Mesothelial cell of epicardium (in vitro differentiated cells): ENCODE data around the gene NHP2. TPM values are rescaled to one million over a fixed set of nuclear protein-coding genes. Genes with fewer than 3 reads are reported as not detected.

Source experiments
- DNase-seq, 2 experiments: peaks; one replicate each; pipeline ENCODE4 v3.0.0; 2021; ENCODE audit warnings: low spot score in 2 of 2; ENCODE audit not compliant: unreplicated experiment in 2 of 2
- H3K27ac Mint-ChIP-seq: 2 replicates; pipeline ENCODE4 v1.8.0; 2021; ENCODE audit warnings: mixed read lengths
- H3K27me3 Mint-ChIP-seq: 2 replicates; pipeline ENCODE4 v1.8.0; 2021; ENCODE audit warnings: low read depth, mixed read lengths
- H3K36me3 Mint-ChIP-seq: 2 replicates; pipeline ENCODE4 v1.8.0; 2021; ENCODE audit warnings: mixed read lengths
- H3K4me1 Mint-ChIP-seq: 2 replicates; pipeline ENCODE4 v1.8.0; 2021; ENCODE audit warnings: mixed read lengths
- H3K4me3 Mint-ChIP-seq: 2 replicates; pipeline ENCODE4 v1.8.0; 2021; ENCODE audit warnings: mild to moderate bottlenecking, moderate library complexity, mixed read lengths
- H3K9me3 Mint-ChIP-seq: 2 replicates; pipeline ENCODE4 v1.8.0; 2021; ENCODE audit warnings: mixed read lengths
- total RNA-seq: library from RNA; stranded (reverse); gene quantifications from 3 replicates; pipeline ENCODE4 v1.2.1, GENCODE V29; 2021
- TF ChIP-seq, protein P1 (sequence below): fragments of 200-600 bp; sonication (generic); IDR thresholded peaks from one replicate; pipeline ENCODE4 v1.5.0; 2021; ENCODE audit warnings: antibody characterized with exemption; ENCODE audit not compliant: unreplicated experiment

NHP2 gene
- total RNA-seq, 1 donor from 2014 or later = 116 TPM

DNA sequence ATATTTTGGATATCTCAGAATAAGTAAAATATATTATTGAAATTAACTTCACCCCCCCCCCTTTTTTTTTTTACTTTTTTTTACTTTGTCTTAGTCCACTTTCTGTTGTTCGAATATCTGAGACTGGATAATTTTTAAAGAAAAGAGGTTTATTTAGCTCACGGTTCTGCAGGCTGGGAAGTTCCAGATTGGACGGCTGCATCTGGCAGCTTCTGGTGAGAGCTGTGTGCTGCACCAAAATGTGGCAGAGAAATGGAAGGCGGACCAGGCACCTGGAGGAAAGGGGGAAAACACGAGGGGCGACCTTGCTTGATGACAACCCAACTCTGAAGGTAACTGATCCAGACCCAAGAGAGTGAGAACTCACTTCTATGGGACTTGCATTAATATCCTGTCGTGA, 39.1 kb upstream of the NHP2 start:
- Mint-ChIP-seq H3K9me3 (peaks cover 7% of the 10 kb centered on the region), H3K4me3 (no peak overlapping the region), H3K27ac (no peak overlapping the region), H3K4me1 (no peaks in the 10 kb centered on the region), H3K36me3 (peaks cover 2% of the 10 kb centered on the region), H3K27me3 (peaks cover 14% of the 10 kb centered on the region)
- TF ChIP-seq, protein P1, sequence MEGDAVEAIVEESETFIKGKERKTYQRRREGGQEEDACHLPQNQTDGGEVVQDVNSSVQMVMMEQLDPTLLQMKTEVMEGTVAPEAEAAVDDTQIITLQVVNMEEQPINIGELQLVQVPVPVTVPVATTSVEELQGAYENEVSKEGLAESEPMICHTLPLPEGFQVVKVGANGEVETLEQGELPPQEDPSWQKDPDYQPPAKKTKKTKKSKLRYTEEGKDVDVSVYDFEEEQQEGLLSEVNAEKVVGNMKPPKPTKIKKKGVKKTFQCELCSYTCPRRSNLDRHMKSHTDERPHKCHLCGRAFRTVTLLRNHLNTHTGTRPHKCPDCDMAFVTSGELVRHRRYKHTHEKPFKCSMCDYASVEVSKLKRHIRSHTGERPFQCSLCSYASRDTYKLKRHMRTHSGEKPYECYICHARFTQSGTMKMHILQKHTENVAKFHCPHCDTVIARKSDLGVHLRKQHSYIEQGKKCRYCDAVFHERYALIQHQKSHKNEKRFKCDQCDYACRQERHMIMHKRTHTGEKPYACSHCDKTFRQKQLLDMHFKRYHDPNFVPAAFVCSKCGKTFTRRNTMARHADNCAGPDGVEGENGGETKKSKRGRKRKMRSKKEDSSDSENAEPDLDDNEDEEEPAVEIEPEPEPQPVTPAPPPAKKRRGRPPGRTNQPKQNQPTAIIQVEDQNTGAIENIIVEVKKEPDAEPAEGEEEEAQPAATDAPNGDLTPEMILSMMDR = no peak
- DNase-seq = no peak

DNA sequence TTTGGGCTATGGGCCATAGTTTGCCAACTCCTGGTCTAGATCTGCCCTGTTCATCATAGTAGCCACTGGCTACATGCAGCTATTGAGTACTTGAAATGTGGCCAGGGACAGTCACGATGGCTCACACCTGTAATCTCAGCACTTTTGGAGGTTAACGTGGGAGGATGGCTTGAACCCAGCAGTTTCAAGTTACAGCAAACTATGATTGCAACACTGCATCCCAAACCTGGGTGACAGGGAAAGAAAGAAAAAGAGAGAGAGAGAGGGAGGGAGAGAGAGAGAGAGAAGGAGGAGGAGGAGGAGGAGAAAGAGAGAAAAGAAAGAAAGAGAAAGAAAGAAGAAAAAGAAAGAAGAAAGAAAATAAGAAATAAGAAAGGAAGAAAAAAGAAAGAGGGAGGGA, 38.6 kb upstream of the NHP2 start:
- no peak for DNase-seq
- H3K9me3 Mint-ChIP-seq = peaks cover 7% of the 10 kb centered on the region
- H3K27ac Mint-ChIP-seq = no peak overlapping the region
- H3K4me1 Mint-ChIP-seq = no peaks in the 10 kb centered on the region
- TF ChIP-seq, protein P1 = no peak
- no peak overlapping the region for H3K4me3 Mint-ChIP-seq
- H3K27me3 Mint-ChIP-seq = peaks cover 14% of the 10 kb centered on the region
- H3K36me3 Mint-ChIP-seq = peaks cover 2% of the 10 kb centered on the region

DNA sequence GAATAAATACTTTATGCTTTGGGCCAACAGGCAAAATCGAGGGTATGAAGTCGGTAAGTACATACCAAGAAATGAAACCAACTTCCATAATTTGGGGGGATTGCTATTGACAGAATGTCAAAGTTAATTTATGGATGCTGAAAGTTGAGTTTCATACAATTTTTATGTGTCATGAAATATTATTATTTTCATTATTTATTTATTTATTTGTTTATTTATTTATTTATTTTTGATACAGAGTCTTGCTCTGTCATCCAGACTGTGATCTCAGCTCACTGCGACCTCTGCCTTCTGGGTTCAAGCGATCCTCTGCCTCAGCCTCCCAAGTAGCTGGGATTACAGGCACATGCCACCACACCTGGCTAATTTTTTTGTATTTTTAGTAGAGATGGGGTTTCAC, 38.0 kb upstream of the NHP2 start:
- Mint-ChIP-seq H3K9me3 (peaks cover 7% of the 10 kb centered on the region), H3K4me1 (no peaks in the 10 kb centered on the region), H3K27me3 (peaks cover 14% of the 10 kb centered on the region), H3K36me3 (peaks cover 2% of the 10 kb centered on the region), H3K4me3 (no peak overlapping the region), H3K27ac (no peak overlapping the region)
- no peak for DNase-seq
- TF ChIP-seq, protein P1 = no peak

DNA sequence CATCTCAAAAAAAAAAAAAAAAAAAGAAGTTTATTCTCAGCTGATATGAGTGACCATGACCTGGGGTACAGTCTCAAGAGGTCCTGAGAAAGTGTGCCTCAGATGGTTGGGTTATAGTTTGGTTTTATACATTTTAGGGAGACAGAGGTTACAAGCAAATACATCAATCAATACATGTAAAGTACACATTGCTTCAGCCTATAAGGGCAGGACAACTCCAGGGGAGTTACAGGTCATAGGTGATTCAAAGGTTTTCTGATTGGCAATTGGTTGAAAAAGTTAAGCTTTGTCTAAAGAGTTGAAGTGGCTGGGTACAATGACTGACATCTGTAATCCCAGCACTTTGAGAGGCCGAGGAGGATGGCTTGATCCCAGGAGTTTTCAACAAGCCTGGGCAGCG, 35.7 kb upstream of the NHP2 start:
- Mint-ChIP-seq H3K4me3 (no peak overlapping the region), H3K36me3 (peaks cover 2% of the 10 kb centered on the region), H3K27me3 (peaks cover 7% of the 10 kb centered on the region), H3K9me3 (peaks cover 7% of the 10 kb centered on the region), H3K27ac (no peak overlapping the region), H3K4me1 (no peaks in the 10 kb centered on the region)
- TF ChIP-seq, protein P1 = no peak
- no peak for DNase-seq

DNA sequence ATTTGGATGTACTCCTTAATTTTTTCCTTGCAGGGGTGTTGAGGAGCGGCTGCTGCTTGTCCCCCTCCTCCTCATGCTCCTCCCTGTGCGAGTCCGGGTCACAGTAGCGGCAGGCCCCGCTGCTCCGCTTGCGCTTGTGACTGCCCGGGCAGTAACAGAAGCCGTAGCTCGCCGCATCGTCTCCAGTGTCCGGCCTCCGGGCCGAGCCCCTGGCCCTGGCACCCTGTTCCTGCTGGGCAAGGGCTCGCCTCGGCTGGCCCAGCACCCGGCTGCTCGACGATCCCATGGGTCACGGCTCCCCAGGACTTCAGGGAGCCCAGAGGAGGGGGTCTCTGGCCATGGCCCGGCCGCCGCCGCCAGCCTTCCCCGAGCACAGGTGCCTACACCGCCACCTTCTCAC, 33.3 kb upstream of the NHP2 start, which contains the start of gene GMCL2:
Gene GMCL2, minus strand, starts transcription at position 358 of the 400 bp plus-strand sequence. Its CDS starts 72 bp downstream, at position 286.
- peaks cover 6% of the 10 kb centered on the region for H3K4me1 Mint-ChIP-seq
- peak within 1 kb of the TSS; percentile 27 for H3K27ac Mint-ChIP-seq
- H3K36me3 Mint-ChIP-seq = no peaks in the 10 kb centered on the region
- TF ChIP-seq, protein P1 = no peak
- no peaks in the 10 kb centered on the region for H3K27me3 Mint-ChIP-seq
- H3K9me3 Mint-ChIP-seq = no peaks in the 10 kb centered on the region
- DNase-seq = no peak
- no peak within 1 kb of the TSS for H3K4me3 Mint-ChIP-seq

DNA sequence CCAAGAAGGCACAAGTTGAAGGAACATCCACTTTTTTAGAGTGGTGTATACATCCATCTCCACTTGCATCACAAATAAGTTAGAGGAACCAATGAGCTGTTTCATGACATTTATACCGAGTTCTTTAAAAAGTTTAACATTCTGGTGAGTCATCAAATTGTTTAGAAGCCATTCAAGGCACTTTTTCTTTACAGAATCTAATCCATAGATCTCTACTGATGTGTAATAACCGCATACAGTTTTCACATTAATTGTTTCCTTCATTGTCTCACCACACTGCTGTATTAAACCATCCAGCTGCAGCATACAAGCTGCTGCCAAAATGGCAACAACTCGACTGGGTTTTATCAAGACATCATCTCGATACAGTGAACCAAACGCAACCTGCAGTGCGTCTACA, 32.7 kb upstream of the NHP2 start:
- H3K27me3 Mint-ChIP-seq = no peaks in the 10 kb centered on the region
- no peaks in the 10 kb centered on the region for H3K9me3 Mint-ChIP-seq
- no peaks in the 10 kb centered on the region for H3K36me3 Mint-ChIP-seq
- no peak overlapping the region for H3K4me3 Mint-ChIP-seq
- no peak for DNase-seq
- H3K27ac Mint-ChIP-seq = peak overlapping the region; percentile 27
- TF ChIP-seq, protein P1 = no peak
- peaks cover 7% of the 10 kb centered on the region for H3K4me1 Mint-ChIP-seq
